Measurements from ENCODE around the gene POLA2.

The POLA2 gene

GRCh38 chr11:65286686-65287085 is 24.9 kb downstream of the POLA2 start:
- no peak for DNase-seq (ENCODE audit: low spot score)

GRCh38 chr11:65287601-65288000 is 25.8 kb downstream of the POLA2 start:
- DNase-seq (ENCODE audit: low spot score): no peak

- DNase-seq (ENCODE audit: low spot score): no peak
These were observed 27.2 kb downstream of the POLA2 start for GRCh38 chr11:65288706-65289536.

GRCh38 chr11:65290448-65291165 is 28.8 kb downstream of the POLA2 start:
- DNase-seq (ENCODE audit: low spot score): peak; percentile 86

GRCh38 chr11:65291613-65292012 is 29.9 kb downstream of the POLA2 start:
- peak; percentile 48 for DNase-seq (ENCODE audit: low spot score)

- DNase-seq (ENCODE audit: low spot score): no peak
These were observed 31.1 kb downstream of the POLA2 start for GRCh38 chr11:65292890-65293289.

GRCh38 chr11:65293909-65294381 is 32.2 kb downstream of the POLA2 start:
- no peak for DNase-seq (ENCODE audit: low spot score)

GRCh38 chr11:65295001-65295400 is 33.2 kb downstream of the POLA2 start:
- DNase-seq (ENCODE audit: low spot score): no peak

- DNase-seq (ENCODE audit: low spot score): no peak
These were observed 34.0 kb downstream of the POLA2 start for GRCh38 chr11:65295571-65296341.

GRCh38 chr11:65297026-65297672 is 35.4 kb downstream of the POLA2 start:
- no peak for DNase-seq (ENCODE audit: low spot score)

- no peak for DNase-seq (ENCODE audit: low spot score)
These were observed 36.4 kb downstream of the POLA2 start for GRCh38 chr11:65298131-65298535.

GRCh38 chr11:65298655-65299179 is 37.0 kb downstream of the POLA2 start:
- DNase-seq (ENCODE audit: low spot score): peak; percentile 53

GRCh38 chr11:65300621-65301275 is 39.0 kb downstream of the POLA2 start:
- DNase-seq (ENCODE audit: low spot score): no peak

GRCh38 chr11:65301491-65302329 is 39.9 kb downstream of the POLA2 start:
- DNase-seq (ENCODE audit: low spot score): peak; percentile 58

GRCh38 chr11:65303555-65303954 is 41.8 kb downstream of the POLA2 start:
- no peak for DNase-seq (ENCODE audit: low spot score)

- DNase-seq (ENCODE audit: low spot score): no peak
These were observed 42.3 kb downstream of the POLA2 start for GRCh38 chr11:65304110-65304509.

- no peak for DNase-seq (ENCODE audit: low spot score)
These were observed 42.9 kb downstream of the POLA2 start for GRCh38 chr11:65304613-65305012.

GRCh38 chr11:65305501-65306268 is 43.9 kb downstream of the POLA2 start:
- peak; percentile 45 for DNase-seq (ENCODE audit: low spot score)
